RWPE1 (cell line): ENCODE results near the gene SOS1.

Experiments
- CTCF ChIA-PET: fragments of 350-600 bp; sonication (Branson Sonifier 250); formaldehyde crosslinking; extraction: SDS; loops from one replicate; lab custom pipeline; 2021; lab: Yijun Ruan, JAX
- POLR2A ChIA-PET: fragments of 400-600 bp; formaldehyde crosslinking; extraction: SDS; loops from one replicate; lab custom pipeline; 2020; ENCODE audit warnings: antibody characterized with exemption; ENCODE audit not compliant: low non-redundant PET; lab: Yijun Ruan, JAX
- DNase-seq: peaks from one replicate; pipeline ENCODE4 v3.0.0; 2012; ENCODE audit warnings: low spot score
- H3K27ac ChIP-seq: fragments of 450-650 bp; 2 replicates; pipeline ENCODE4 v1.5.1; 2017
- TF ChIP-seq, protein P1 (sequence below): fragments of 450-650 bp; conservative IDR thresholded peaks from 2 replicates; pipeline ENCODE4 v1.5.1; 2017; ENCODE audit warnings: low read depth, mild to moderate bottlenecking

The SOS1 gene

DNA sequence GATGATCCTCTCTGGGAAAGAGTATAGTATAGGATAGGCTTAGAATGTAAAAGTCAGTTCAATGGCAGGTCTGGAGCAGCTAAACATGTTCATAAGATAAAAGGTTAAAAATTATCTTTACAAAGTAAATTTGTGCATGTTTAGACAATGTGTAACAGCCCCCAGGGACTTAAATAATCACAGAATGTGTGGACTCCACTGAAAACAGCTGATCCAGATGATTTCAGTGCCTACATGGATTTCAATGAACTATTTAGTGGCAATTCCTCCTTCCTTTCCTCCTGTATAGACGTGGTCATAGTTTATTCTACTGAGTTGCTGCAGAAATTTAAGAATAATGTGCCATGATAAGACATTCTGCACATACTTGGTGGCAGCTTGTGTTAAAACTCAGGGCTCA lies 188.3 kb downstream of the SOS1 start:
- ChIA-PET CTCF (interaction anchor here (0.6 kb wide), 1 partner anchor 18 kb away, joined by 3 read pairs; no protein-coding TSS in a partner anchor), POLR2A (no interaction called here)
- DNase-seq: no peak
- H3K27ac ChIP-seq: no peak overlapping the region
- TF ChIP-seq, protein P1, sequence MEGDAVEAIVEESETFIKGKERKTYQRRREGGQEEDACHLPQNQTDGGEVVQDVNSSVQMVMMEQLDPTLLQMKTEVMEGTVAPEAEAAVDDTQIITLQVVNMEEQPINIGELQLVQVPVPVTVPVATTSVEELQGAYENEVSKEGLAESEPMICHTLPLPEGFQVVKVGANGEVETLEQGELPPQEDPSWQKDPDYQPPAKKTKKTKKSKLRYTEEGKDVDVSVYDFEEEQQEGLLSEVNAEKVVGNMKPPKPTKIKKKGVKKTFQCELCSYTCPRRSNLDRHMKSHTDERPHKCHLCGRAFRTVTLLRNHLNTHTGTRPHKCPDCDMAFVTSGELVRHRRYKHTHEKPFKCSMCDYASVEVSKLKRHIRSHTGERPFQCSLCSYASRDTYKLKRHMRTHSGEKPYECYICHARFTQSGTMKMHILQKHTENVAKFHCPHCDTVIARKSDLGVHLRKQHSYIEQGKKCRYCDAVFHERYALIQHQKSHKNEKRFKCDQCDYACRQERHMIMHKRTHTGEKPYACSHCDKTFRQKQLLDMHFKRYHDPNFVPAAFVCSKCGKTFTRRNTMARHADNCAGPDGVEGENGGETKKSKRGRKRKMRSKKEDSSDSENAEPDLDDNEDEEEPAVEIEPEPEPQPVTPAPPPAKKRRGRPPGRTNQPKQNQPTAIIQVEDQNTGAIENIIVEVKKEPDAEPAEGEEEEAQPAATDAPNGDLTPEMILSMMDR: no peak
